HG03108 (cell line): Measurements from ENCODE around the gene APLP2.
"Not testable (repeated sequence)": the region's sequence is repeated elsewhere in the genome, so short reads cannot be mapped to it uniquely, and the experiment has no call there.

Source experiments
- ATAC-seq: cut with Tn5 transposase; IDR thresholded peaks from one replicate; pipeline ENCODE4 v1.9.1; 2021; ENCODE audit warnings: moderate library complexity; ENCODE audit not compliant: unreplicated experiment

The APLP2 gene

GRCh38 chr11:130069659-130070108 is at the start of gene APLP2:
Gene APLP2 (plus strand): TSS chr11:130069894. CDS start chr11:130069978, 84 bp downstream.
- peak; percentile 96 for ATAC-seq

GRCh38 chr11:130020323-130020722 is 49.4 kb upstream of the APLP2 start:
- ATAC-seq, result no peak

- ATAC-seq, result not testable (repeated sequence)
Observed at GRCh38 chr11:130021606-130022005, 48.1 kb upstream of the APLP2 start.

DNA sequence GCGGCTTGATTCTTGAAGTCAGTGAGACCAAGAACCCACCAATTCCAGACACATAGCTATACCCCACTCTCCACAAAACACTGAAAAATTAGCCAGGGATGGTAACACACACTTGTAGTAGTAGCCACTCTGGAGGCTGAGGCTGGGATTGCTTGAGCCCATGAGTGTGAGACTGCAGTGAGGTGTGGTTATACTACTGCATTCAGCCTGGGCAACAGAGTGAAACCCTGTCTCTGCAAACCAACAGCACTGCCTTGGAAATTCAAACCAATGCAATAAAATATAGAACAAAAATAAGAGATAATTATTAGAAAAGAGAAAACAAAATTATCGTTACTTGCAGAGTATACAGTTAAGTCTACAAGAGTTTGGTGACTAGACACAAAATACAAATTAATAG is 46.9 kb upstream of the APLP2 start:
- peak; percentile 15 for ATAC-seq

- ATAC-seq, result peak; percentile 99
Observed at GRCh38 chr11:130023204-130023603, 46.5 kb upstream of the APLP2 start.

DNA sequence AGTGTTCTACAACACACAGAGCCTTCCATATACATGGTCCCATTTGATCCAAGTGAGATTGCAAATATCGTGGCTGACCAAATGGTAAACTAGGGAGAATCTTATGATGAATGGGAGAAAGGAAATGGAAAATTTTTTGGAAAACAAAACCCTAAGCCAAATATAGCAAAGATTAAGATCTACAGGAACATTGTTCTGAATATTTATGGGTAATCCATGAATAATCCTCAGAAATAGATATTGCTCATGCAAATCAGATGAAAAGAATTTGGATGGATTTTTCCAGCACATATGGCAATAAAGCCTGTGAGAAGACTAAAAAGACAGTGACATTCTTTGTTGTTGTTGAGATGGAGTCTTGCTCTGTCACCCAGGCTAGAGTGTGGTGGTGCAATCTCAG is 45.3 kb upstream of the APLP2 start:
- no peak for ATAC-seq

DNA sequence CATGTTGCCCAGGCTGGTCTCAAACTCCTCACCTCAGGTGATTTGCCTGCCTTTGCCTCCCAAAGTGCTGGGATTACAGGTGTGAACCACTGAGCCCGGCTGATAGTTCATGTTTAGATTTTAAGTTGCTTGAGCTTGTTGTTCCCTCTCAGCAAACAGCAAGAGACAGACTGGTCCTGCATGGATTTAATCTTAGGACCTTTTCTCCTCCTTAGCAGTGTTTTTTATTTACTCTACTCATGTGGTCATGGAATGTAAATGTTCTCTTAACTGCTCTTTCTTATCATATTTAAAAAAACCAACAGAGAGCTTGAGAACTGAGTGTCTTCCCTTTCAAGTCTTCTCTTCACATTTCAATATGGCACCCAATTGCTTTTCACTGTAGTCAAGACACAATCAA is 44.3 kb upstream of the APLP2 start:
- ATAC-seq, result no peak

- no peak for ATAC-seq
Observed at GRCh38 chr11:130029137-130029536, 40.6 kb upstream of the APLP2 start.

- no peak for ATAC-seq
Observed at GRCh38 chr11:130031056-130031455, 38.6 kb upstream of the APLP2 start.

GRCh38 chr11:130031945-130032344 is 37.7 kb upstream of the APLP2 start:
- no peak for ATAC-seq

- ATAC-seq, result no peak
Observed at GRCh38 chr11:130032931-130033330, 36.8 kb upstream of the APLP2 start.

DNA sequence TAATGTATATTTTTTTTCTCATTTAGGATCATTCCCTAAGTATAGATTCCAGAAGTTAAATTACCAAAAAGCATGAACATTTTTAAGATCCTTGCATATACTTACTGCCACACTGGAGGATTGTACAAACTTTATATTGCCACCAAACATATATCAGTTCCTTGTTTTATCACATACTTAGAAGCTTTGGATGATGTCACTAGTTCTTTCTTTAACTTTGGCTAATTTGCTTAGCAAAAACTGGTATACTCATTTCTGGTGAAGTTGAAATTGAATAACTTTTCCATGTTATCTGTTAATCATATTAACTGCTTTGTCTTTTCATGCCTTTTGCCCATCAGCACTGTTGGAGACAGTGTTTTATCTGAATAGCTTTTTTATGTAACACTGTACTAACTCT is 35.5 kb upstream of the APLP2 start:
- no peak for ATAC-seq

DNA sequence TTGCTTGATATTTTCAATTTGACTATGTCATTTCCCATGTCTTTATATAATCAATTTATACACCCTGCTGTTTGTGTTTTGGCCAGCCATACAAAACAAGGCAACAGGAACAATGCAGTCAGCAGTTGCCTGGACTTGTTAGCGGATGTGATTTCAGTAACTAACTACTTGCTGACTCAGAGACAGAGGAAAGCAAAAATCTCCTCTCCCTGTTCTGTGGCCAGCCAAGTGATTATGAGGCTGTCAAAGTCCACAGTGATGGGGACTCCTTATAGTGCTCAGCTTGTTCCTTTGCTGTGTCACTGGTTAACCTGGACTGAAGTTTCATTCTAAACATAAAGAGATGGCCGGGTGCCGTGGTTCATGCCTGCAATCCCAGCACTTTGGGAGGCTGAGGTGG is 32.6 kb upstream of the APLP2 start:
- no peak for ATAC-seq

- ATAC-seq, result no peak
Observed at GRCh38 chr11:130037881-130038585, 31.7 kb upstream of the APLP2 start.

DNA sequence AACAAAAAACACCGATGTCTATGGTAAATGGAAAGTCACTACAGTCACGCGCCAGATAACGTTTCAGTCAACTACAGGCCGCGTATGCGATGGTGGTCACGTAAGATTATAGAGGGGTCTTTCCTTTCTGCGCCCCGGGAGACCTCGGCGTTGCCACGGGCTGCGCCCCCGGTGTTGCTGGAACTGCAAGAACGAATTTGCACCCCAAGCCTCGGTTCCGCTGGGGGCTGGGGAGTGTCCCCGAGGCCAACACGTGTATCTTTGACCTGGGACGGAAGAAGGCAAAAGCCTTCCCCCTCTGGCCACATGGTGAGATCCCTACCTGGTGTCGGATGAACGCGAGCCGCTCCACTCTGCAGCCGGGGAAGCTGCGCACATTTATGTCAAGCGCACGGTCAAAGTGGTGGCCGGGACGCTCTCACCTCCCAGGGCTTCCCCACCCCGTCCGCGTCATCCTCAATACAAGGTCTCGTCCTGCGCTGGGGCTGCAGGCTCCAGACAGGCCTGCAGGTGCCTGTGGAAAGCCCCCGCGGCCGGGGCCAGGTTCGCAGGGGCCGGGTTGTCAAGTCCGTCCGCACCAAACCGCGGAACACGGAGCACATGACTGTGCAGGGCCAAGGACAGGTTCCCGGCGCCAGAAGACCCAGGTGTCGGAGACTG is 29.3 kb upstream of the APLP2 start:
- ATAC-seq, result no peak

DNA sequence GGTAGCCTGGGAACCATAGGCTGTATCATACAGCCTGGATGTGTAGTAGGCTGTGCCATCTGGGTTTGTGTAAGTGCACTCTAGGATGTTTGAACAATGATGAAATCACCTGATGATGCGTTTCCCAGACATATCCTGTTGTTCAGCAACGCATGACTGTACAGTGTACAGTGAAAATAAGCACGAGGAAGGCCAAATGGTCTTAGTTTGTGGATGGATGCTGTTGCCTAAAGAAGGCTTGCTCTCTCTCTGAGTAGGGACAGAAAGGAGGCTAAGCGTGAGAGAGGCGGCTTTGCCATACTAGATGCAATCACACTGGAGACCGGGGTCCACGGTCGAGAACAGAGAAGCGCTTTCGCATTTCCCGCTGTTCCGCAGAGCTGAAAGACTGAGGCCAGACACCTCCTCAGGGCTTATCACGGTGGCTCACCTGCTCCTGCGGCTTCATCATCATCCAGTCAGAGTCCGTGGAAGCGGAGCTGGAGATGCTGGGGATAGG is 27.6 kb upstream of the APLP2 start:
- no peak for ATAC-seq

- ATAC-seq, result no peak
Observed at GRCh38 chr11:130043575-130043974, 26.1 kb upstream of the APLP2 start.

DNA sequence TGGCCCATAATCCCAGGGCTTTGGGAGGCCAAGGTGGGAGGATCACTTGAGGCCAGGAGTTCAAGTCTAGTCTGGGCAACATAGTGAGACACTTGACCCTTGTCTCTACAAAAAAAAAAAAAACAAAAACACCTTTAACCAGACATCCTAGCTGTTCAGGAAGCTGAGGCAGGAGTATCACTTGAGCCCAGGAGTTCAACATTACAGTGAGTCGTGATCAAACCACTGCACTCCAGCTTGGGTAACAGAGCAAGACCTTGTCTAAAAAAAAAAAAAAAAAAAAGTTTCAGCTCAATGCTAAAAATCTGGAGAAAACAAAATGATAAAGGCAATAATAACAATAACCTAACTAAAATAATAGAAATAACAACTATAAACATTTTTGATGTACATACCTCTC is 22.6 kb upstream of the APLP2 start:
- no peak for ATAC-seq

GRCh38 chr11:130049328-130049771 is 20.3 kb upstream of the APLP2 start:
- no peak for ATAC-seq

DNA sequence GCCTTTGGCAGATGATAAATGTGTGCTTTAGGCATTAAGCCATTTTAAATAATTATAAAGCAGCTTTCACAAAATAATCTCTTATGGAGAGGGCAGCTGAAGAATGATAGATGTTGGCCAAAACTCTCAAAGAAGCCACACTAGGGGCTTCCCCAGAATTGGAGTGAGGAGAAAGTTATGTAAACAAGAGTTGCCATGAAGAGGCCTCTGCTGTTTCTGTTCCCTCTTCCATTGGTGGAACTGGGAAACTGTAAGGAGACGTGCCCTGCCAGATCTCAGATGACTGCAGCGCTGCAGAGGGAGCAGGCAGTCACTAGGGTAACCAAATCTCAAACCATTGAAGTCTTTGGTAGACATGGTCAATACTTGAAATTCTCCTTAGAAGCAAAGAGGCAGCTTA is 19.4 kb upstream of the APLP2 start:
- ATAC-seq, result no peak

DNA sequence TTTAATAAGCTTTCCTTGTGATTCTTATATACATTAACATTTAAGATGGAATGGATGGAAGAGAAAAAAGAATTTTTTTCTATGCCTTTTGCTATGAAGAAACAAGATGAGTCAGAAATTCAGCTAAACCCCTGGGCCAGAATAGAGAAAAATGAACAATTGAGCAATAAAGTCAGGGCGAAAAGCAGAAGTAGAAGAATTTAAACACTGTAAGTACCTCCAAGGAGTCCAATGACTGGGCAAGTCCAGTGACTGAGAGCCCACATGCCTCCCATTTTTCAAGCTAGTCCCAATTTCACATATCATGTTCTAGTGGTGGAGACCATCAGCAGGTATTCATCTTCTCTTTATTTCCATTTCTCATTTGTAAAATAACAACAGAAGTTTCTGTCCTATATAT is 18.6 kb upstream of the APLP2 start:
- no peak for ATAC-seq

DNA sequence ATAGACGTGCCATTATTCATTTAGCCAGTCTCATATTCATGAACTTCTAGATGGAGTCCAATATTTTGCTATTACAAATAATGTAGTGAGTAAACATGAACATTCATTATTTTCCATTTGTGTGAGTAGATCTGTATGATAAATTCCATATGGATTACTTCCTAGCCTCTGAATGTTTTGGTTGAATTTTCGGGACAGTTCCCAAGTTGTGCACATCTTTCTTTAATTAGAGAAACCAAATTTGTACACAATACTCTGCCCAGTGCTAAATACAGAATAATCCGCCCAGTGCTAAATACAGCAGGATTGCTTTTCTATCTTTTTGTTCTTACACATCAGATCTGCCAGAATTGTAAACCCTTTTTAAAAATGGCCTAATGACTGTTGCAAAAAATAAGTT is 17.1 kb upstream of the APLP2 start:
- no peak for ATAC-seq
